A673 (cell line): Measurements from ENCODE around the gene CCND2. TPM values are rescaled to one million over a fixed set of nuclear protein-coding genes. Genes with fewer than 3 reads are reported as not detected.

ENCODE experiments used
- BruUV-seq: library from RNA; stranded (reverse); fragments of 400-500 nt; replicated peaks from 2 replicates; lab custom pipeline; 2021; lab: Mats Ljungman, UMichigan
- CTCF ChIA-PET: fragments of 300-600 bp; sonication (Branson Sonifier 250); formaldehyde crosslinking; loops from one replicate; lab custom pipeline; 2022; ENCODE audit warnings: antibody characterized with exemption; lab: Charles Lee
- POLR2A ChIA-PET: fragments of 300-600 bp; sonication (Branson Sonifier 250); formaldehyde crosslinking; loops from one replicate; lab custom pipeline; 2022; ENCODE audit warnings: antibody characterized with exemption; ENCODE audit not compliant: low non-redundant PET; lab: Charles Lee
- DNase-seq: peaks from one replicate; pipeline ENCODE4 v3.0.0-alpha.2; 2015; ENCODE audit warnings: low spot score
- H3K27ac ChIP-seq: fragments of 200-600 bp; sonication (generic); 2 replicates; pipeline ENCODE4 v1.5.1; 2016; ENCODE audit warnings: mixed run types, low read depth, mild to moderate bottlenecking, mixed read lengths, antibody characterized with exemption, low read length; ENCODE audit not compliant: poor library complexity, severe bottlenecking
- H3K27me3 ChIP-seq: fragments of 200-600 bp; sonication (generic); replicated peaks from 2 replicates; pipeline ENCODE4 v1.6.1; 2017; ENCODE audit warnings: mixed run types, low read depth, mild to moderate bottlenecking, mixed read lengths, antibody characterized with exemption, low read length; ENCODE audit not compliant: insufficient read depth, poor library complexity
- H3K36me3 ChIP-seq: fragments of 200-600 bp; sonication (generic); 2 replicates; pipeline ENCODE4 v1.6.1; 2016; ENCODE audit warnings: mixed run types, mild to moderate bottlenecking, mixed read lengths, antibody characterized with exemption, low read length; ENCODE audit not compliant: insufficient read depth, poor library complexity, severe bottlenecking
- H3K4me1 ChIP-seq: fragments of 200-600 bp; sonication (generic); 2 replicates; pipeline ENCODE4 v1.6.1; 2017; ENCODE audit warnings: mixed run types, mild to moderate bottlenecking, mixed read lengths, antibody characterized with exemption, low read length; ENCODE audit not compliant: insufficient read depth, poor library complexity, severe bottlenecking
- H3K4me3 ChIP-seq: fragments of 200-600 bp; sonication (generic); 2 replicates; pipeline ENCODE4 v1.5.1; 2016; ENCODE audit warnings: low read depth, mixed run types, mild to moderate bottlenecking, mixed read lengths, low read length; ENCODE audit not compliant: poor library complexity, severe bottlenecking
- H3K9me3 ChIP-seq: fragments of 200-600 bp; sonication (generic); 2 replicates; pipeline ENCODE4 v1.6.1; 2016; ENCODE audit warnings: mixed run types, low read depth, mild to moderate bottlenecking, mixed read lengths, antibody characterized with exemption, low read length; ENCODE audit not compliant: poor library complexity, severe bottlenecking
- EZH2 ChIP-seq: fragments of 200-600 bp; sonication (generic); IDR thresholded peaks from 2 replicates; pipeline ENCODE4 v1.6.1; 2017; ENCODE audit warnings: borderline replicate concordance, low read depth, mild to moderate bottlenecking, mixed read lengths, antibody characterized with exemption, low read length; ENCODE audit not compliant: poor library complexity, severe bottlenecking
- intact Hi-C: fragments of 100-400 bp; cut with micrococcal nuclease; formaldehyde crosslinking; loops from one replicate; pipeline ENCODE4 v1.10.0; 2022; ENCODE audit not compliant: unreplicated experiment
- total RNA-seq: library from RNA; stranded (reverse); gene quantifications from 2 replicates; pipeline ENCODE4 v1.2.3, GENCODE V29; 2021
- TF ChIP-seq, protein P1 (sequence below): fragments of 300-800, 200-600 bp; sonication (generic); conservative IDR thresholded peaks from 2 replicates; pipeline ENCODE4 v1.5.1; 2017; ENCODE audit warnings: low read depth, mild to moderate bottlenecking, antibody characterized with exemption, low read length, moderate library complexity, mixed read lengths

Gene CCND2
- total RNA-seq, 1 experiment from 2014 or later, result 2.6 TPM

DNA sequence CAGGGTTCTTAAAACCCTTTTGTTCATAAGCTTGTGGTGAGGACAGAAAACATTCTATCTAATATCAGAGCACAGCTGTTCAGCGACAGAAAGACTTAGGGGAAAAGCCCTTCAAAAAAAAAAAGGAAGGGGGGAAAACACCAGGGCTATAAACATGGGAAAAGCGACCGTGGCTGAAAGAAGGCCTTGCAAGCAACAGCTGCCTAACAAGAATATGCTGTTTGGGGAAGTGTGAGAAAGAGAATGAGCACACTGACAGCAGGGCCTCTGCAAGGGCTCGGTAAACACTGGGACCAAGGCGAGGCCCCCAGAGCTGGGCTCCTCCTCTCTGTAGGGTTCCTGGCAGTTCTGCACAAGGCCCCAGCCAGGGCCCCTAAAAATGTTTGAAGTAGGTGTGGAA lies 27.4 kb upstream of the CCND2 start:
- H3K9me3 ChIP-seq, result no peaks in the 10 kb centered on the region
- H3K36me3 ChIP-seq, result no peaks in the 10 kb centered on the region
- intact Hi-C loops, result no loop called here
- BruUV-seq, result no TSS peak
- H3K27ac ChIP-seq, result no peak overlapping the region
- H3K4me3 ChIP-seq, result no peak overlapping the region
- CTCF ChIA-PET, result no interaction called here
- DNase-seq, result no peak
- TF ChIP-seq EZH2, result no peak
- TF ChIP-seq, protein P1, sequence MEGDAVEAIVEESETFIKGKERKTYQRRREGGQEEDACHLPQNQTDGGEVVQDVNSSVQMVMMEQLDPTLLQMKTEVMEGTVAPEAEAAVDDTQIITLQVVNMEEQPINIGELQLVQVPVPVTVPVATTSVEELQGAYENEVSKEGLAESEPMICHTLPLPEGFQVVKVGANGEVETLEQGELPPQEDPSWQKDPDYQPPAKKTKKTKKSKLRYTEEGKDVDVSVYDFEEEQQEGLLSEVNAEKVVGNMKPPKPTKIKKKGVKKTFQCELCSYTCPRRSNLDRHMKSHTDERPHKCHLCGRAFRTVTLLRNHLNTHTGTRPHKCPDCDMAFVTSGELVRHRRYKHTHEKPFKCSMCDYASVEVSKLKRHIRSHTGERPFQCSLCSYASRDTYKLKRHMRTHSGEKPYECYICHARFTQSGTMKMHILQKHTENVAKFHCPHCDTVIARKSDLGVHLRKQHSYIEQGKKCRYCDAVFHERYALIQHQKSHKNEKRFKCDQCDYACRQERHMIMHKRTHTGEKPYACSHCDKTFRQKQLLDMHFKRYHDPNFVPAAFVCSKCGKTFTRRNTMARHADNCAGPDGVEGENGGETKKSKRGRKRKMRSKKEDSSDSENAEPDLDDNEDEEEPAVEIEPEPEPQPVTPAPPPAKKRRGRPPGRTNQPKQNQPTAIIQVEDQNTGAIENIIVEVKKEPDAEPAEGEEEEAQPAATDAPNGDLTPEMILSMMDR, result no peak
- no peaks in the 10 kb centered on the region for H3K4me1 ChIP-seq
- POLR2A ChIA-PET, result no interaction called here
- peaks cover 9% of the 10 kb centered on the region for H3K27me3 ChIP-seq

DNA sequence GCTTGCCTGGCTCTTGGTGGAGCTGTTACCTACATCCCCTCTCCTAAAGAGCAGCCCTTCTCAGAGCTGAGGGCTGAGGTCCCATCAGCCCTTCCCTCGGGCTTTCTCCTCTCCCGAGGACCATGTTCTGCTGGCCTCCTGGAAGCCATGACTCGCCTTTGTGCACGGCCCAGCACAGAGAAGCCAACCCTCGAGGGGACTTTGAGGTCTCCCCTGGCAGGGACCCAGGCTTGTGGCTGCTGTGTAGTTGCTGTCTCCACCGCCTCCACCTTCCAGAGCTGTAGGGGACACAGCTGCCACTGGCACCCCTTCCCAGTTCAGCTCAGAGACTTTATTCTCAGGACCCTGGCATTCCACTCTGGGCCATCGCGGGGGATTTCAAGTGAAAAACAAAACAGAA lies 22.9 kb upstream of the CCND2 start:
- TF ChIP-seq, protein P1, result no peak
- no peak for TF ChIP-seq EZH2
- ChIA-PET CTCF (no interaction called here), POLR2A (no interaction called here)
- no peaks in the 10 kb centered on the region for H3K36me3 ChIP-seq
- intact Hi-C loops, result no loop called here
- no peaks in the 10 kb centered on the region for H3K9me3 ChIP-seq
- H3K27me3 ChIP-seq, result peaks cover 19% of the 10 kb centered on the region
- no TSS peak for BruUV-seq
- H3K4me1 ChIP-seq, result no peaks in the 10 kb centered on the region
- no peak overlapping the region for H3K4me3 ChIP-seq
- no peak overlapping the region for H3K27ac ChIP-seq
- DNase-seq, result no peak

DNA sequence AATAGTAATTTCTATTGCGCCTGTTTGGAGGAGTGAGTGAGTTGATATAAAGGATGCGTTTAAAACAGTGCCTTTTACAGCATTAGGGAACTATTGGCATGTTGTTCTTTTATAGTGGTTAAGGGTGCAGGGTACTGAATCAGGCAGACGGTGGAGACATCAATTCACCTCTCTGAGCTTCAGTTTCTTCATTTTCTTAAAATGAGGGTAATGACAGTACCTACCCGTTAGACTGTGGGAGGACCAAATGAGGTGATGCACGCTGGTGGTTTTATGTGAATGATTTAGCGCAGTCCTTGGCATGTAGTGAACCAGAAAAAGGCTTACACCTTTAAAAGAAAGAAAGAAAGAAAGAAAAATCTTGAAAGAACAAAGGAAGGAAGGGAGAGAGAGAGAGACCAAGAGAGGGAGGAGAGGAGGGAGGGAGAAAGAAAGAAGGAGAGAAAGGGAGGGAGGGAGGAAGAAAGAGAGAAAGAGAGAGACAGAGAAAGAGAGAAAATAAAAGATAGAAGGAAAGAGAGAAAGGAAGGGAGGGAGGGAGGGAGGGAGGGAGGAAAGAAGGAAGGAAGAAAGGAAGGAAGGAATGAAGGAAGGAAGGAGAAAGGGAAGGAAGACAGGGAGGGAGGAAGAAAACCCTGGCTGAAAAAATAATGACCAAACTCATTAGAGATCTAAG lies 22.2 kb upstream of the CCND2 start:
- Histone ChIP-seq H3K27ac (no peak overlapping the region), H3K27me3 (peaks cover 19% of the 10 kb centered on the region), H3K4me1 (no peaks in the 10 kb centered on the region), H3K9me3 (no peaks in the 10 kb centered on the region), H3K36me3 (no peaks in the 10 kb centered on the region), H3K4me3 (no peak overlapping the region)
- ChIA-PET POLR2A (no interaction called here), CTCF (no interaction called here)
- DNase-seq, result no peak
- intact Hi-C loops, result no loop called here
- TF ChIP-seq, protein P1, result no peak
- no peak for TF ChIP-seq EZH2
- BruUV-seq, result no TSS peak
